A673 (cell line): Measurements from ENCODE around the gene KDM3B.

Source experiments
- CTCF ChIP-seq: fragments of 300-800, 200-600 bp; sonication (generic); conservative IDR thresholded peaks from 2 replicates; pipeline ENCODE4 v1.5.1; 2017; ENCODE audit warnings: low read depth, mild to moderate bottlenecking, antibody characterized with exemption, low read length, moderate library complexity, mixed read lengths
- EZH2 ChIP-seq: fragments of 200-600 bp; sonication (generic); IDR thresholded peaks from 2 replicates; pipeline ENCODE4 v1.6.1; 2017; ENCODE audit warnings: borderline replicate concordance, low read depth, mild to moderate bottlenecking, mixed read lengths, antibody characterized with exemption, low read length; ENCODE audit not compliant: poor library complexity, severe bottlenecking

DNA sequence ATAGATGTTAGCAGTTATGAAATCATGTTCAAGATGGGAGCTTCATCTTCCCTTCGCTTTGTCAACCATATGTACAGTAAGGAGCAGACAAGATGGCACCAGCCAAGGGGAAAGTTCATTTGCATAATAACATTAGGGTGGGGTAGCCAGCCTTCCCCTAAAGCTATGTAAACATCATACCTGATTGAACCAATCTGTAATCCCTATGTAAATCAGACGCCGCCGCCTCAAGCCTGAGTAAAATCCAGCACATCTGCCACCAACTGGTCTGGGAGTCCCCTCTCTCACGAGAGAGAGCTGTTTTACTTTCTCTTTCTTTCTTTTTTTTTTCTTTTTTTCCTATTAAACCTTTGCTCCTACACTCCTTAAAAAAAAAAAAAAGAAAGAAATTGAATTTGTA lies 55.5 kb downstream of the KDM3B start:
- no peak for TF ChIP-seq EZH2
- no peak for TF ChIP-seq CTCF
